Heart left ventricle (tissue), 13 donors: ENCODE measurements around the gene TACR1.

Experiments used
- CTCF ChIP-seq, 12 donors: fragments of 200-600 bp; sonication (generic) in 4 of 12; IDR thresholded peaks; one replicate each; pipeline versions ENCODE4 v1.5.0 to v1.8.0; 2018 to 2022; ENCODE audit warnings: antibody characterized with exemption in 12 of 12, mild to moderate bottlenecking in 5 of 12
- POLR2A ChIP-seq, 2 donors: fragments of 450-650 bp; IDR thresholded peaks; one replicate each; pipeline ENCODE4 v1.6.1; 2017; ENCODE audit warnings: antibody characterized with exemption in 2 of 2, mild to moderate bottlenecking in 2 of 2, moderate library complexity in 2 of 2
- donor health status: ischemic (EF 13 %, LVEDD 7.1; RV severe dilation, severe dysfunction).
- donor health status: DM: no; HTN: yes; CAD: no.
- donor health status: DM: no; HTN: no; CAD: no.
- donor health status: ischemic (EF 25% LVEDD 6.9; RV normal size, moderate dysfunction).
- donor health status: ischemic (EF 25% LVEDD 5.7; RV mildly dilated, moderate dysfunction).
- donor health status: ischemic (EF 35%, LVEDD 5.7; RV mildly dilated, moderate dysfunction).
- donor health status: nonischemic (EF 11% LVEDD 7.7; RV severe dilation, severe dysfunction).
- donor health status: DM: yes; HTN: yes; CAD: no.
- donor health status: PGD.
- donor health status: ischemic (EF 29% LVEDD 5.4; RV normal size, mild dysfunction).
- donor health status: nonischemic (EF 23%, LVEDD 6.1; RV moderate dilation, normal function).

GRCh38 chr2:75033516-75033915, 165.8 kb downstream of the TACR1 start:
- TF ChIP-seq CTCF (IDR thresholded peaks at IDR 0.05) (no peak), POLR2A (IDR thresholded peaks at IDR 0.05) (no peak)
